ENCODE results near the gene IL9R. TPM values are rescaled to one million over a fixed set of nuclear protein-coding genes. Genes with fewer than 3 reads are reported as not detected.
"Not testable (repeated sequence)": the region's sequence is repeated elsewhere in the genome, so short reads cannot be mapped to it uniquely, and the experiment has no call there.

IL9R gene
- total and polyA plus RNA-seq, 10 of the 15 experiments (the other 5 are each of a cell fraction or from before 2014, with no cell fraction given), result 0.47 to 5.9 (median 2.4) TPM

DNA sequence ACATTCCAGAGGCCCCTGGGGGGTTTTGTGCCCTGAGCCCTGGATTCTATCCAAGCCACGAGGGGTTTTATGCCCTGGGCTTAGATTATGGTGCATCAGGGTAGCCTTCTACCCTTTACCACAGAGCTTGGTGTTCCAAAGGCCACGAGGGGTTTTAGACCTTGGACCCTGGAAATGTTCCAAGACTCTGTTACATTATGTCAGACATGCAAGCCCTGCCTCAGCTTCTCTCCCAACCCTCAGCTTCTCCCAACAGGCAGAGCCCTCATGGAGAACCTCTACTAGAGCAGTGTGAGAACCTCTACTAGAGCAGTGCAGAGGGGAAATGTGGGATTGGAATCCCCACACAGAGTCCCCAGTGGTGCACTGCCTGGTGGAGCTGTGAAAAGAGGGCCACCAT lies 10.5 kb upstream of the IL9R start:
- POLR2A ChIA-PET; FAIRE-seq; DNase-seq (ENCODE audit: low read depth, low spot score); H3K4me1 ChIP-seq (ENCODE audit: control insufficient read depth, insufficient read depth, low read length); H3K27me3 ChIP-seq (replicated peaks in 1 of 2; ENCODE audit: control insufficient read depth in 2 of 2, insufficient read depth in 2 of 2, low read length in 1 of 2); CTCF ChIA-PET; intact Hi-C loops (cut with micrococcal nuclease; ENCODE audit: unreplicated experiment); H3K4me3 ChIP-seq; H3K36me3 ChIP-seq (ENCODE audit: control insufficient read depth in 2 of 2, insufficient read depth in 2 of 2, low read length in 1 of 2); H3K9me3 ChIP-seq (replicated peaks; ENCODE audit: control insufficient read depth, insufficient read depth, low read length); H3K79me2 ChIP-seq (ENCODE audit: control insufficient read depth, insufficient read depth, low read length); BruUV-seq (replicated peaks); H3K4me2 ChIP-seq (ENCODE audit: control insufficient read depth, insufficient read depth); RAD21 ChIA-PET (ENCODE audit: unreplicated experiment); H2AFZ ChIP-seq (ENCODE audit: control insufficient read depth, low read depth, low read length); ATAC-seq; H3K27ac ChIP-seq (ENCODE audit: control insufficient read depth, insufficient read depth); H3K9ac ChIP-seq (ENCODE audit: control insufficient read depth, insufficient read depth, low read length); in situ Hi-C loops (cut with MboI); H4K20me1 ChIP-seq (ENCODE audit: control insufficient read depth, insufficient read depth); SMC1A ChIA-PET (ENCODE audit: uncharacterized antibody, unreplicated experiment): not testable (repeated sequence)
- 0% methylated on average over 2 of the region's 2 CpGs for WGBS (ENCODE audit: insufficient coverage, insufficient replicate concordance, low lambda C conversion rate, missing lambda C conversion rate)

DNA sequence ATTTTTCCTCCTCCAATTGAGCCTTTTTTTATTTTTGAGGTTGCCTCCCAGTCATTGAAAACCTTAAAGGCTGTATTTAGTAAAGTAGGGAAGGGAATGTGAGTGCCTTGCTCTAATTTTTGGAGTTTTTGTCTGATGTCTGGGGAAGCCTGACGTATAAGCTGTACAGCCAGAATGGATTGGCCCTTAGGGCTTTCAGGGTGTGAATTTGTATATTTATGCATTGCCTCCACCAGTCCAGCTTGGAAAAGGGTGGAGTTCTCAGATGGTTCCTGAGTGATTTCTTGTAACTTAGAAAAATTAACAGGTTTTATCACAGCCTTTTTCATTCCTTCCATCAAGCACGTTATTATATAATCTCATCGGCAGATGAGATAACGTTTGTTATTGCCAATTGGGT lies 8.6 kb upstream of the IL9R start:
- TF ChIP-seq ZNF217 (IDR thresholded peaks at IDR 0.05), result no peak
- TF ChIP-seq SPI1 (IDR thresholded peaks at IDR 0.05; ENCODE audit: borderline replicate concordance, insufficient read depth, low read depth, low read length), result no peak
- TF ChIP-seq, protein P1, sequence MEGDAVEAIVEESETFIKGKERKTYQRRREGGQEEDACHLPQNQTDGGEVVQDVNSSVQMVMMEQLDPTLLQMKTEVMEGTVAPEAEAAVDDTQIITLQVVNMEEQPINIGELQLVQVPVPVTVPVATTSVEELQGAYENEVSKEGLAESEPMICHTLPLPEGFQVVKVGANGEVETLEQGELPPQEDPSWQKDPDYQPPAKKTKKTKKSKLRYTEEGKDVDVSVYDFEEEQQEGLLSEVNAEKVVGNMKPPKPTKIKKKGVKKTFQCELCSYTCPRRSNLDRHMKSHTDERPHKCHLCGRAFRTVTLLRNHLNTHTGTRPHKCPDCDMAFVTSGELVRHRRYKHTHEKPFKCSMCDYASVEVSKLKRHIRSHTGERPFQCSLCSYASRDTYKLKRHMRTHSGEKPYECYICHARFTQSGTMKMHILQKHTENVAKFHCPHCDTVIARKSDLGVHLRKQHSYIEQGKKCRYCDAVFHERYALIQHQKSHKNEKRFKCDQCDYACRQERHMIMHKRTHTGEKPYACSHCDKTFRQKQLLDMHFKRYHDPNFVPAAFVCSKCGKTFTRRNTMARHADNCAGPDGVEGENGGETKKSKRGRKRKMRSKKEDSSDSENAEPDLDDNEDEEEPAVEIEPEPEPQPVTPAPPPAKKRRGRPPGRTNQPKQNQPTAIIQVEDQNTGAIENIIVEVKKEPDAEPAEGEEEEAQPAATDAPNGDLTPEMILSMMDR (IDR thresholded peaks at IDR 0.05 in 2 of 3, conservative IDR thresholded peaks at IDR 0.05 in 1 of 3; ENCODE audit: control insufficient read depth in 2 of 3, extremely low read depth in 1 of 3, insufficient read depth in 1 of 3, low read depth in 3 of 3, low read length in 3 of 3), result no peak
- no peak for TF ChIP-seq ZNF384 (IDR thresholded peaks at IDR 0.05; ENCODE audit: borderline replicate concordance, low read depth, low read length)
- no peak for TF ChIP-seq ZNF207 (IDR thresholded peaks at IDR 0.05; ENCODE audit: borderline replicate concordance)
- no peak for TF ChIP-seq RELA (IDR thresholded peaks at IDR 0.05; ENCODE audit: borderline replicate concordance, partially characterized antibody)
- TF ChIP-seq CHD1 (IDR thresholded peaks at IDR 0.05; ENCODE audit: low read depth, low read length), result no peak
- TF ChIP-seq, protein P2, sequence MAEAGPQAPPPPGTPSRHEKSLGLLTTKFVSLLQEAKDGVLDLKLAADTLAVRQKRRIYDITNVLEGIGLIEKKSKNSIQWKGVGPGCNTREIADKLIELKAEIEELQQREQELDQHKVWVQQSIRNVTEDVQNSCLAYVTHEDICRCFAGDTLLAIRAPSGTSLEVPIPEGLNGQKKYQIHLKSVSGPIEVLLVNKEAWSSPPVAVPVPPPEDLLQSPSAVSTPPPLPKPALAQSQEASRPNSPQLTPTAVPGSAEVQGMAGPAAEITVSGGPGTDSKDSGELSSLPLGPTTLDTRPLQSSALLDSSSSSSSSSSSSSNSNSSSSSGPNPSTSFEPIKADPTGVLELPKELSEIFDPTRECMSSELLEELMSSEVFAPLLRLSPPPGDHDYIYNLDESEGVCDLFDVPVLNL (IDR thresholded peaks at IDR 0.05; ENCODE audit: low read depth, low read length), result no peak
- TF ChIP-seq, protein P3, sequence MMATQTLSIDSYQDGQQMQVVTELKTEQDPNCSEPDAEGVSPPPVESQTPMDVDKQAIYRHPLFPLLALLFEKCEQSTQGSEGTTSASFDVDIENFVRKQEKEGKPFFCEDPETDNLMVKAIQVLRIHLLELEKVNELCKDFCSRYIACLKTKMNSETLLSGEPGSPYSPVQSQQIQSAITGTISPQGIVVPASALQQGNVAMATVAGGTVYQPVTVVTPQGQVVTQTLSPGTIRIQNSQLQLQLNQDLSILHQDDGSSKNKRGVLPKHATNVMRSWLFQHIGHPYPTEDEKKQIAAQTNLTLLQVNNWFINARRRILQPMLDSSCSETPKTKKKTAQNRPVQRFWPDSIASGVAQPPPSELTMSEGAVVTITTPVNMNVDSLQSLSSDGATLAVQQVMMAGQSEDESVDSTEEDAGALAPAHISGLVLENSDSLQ (IDR thresholded peaks at IDR 0.05), result no peak
- no peak for TF ChIP-seq BMI1 (IDR thresholded peaks at IDR 0.05; ENCODE audit: borderline replicate concordance)
- no peak for TF ChIP-seq NR2F1 (conservative IDR thresholded peaks at IDR 0.05)
- SMC1A ChIA-PET (ENCODE audit: uncharacterized antibody, unreplicated experiment), result no interaction called here
- POLR2A ChIA-PET, result no interaction called here

More for the DNA sequence above, 8.6 kb upstream of the IL9R start:
- no peaks in the 10 kb centered on the region for H3K36me3 ChIP-seq (ENCODE audit: control insufficient read depth in 2 of 2, insufficient read depth in 2 of 2, low read length in 1 of 2)
- no peak overlapping the region for H3K27ac ChIP-seq (ENCODE audit: control insufficient read depth, insufficient read depth)
- H3K79me2 ChIP-seq (ENCODE audit: control insufficient read depth, insufficient read depth, low read length), result no peaks in the 10 kb centered on the region
- in situ Hi-C loops (cut with MboI), result no loop called here
- intact Hi-C loops (cut with micrococcal nuclease; ENCODE audit: unreplicated experiment), result no loop called here
- ChIA-PET RAD21 (ENCODE audit: unreplicated experiment) (no interaction called here), CTCF (no interaction called here)
- no peak overlapping the region for H3K9ac ChIP-seq (ENCODE audit: control insufficient read depth, insufficient read depth, low read length)
- H3K27me3 ChIP-seq (replicated peaks in 1 of 2; ENCODE audit: control insufficient read depth in 2 of 2, insufficient read depth in 2 of 2, low read length in 1 of 2), result no peaks in the 10 kb centered on the region
- H3K4me2 ChIP-seq (ENCODE audit: control insufficient read depth, insufficient read depth), result no peak overlapping the region
- no TSS peak for BruUV-seq (replicated peaks)
- DNase-seq (ENCODE audit: low read depth, low spot score) (no peak), ATAC-seq (no peak), FAIRE-seq (no peak)
- H3K4me1 ChIP-seq (ENCODE audit: control insufficient read depth, insufficient read depth, low read length), result no peaks in the 10 kb centered on the region
- H2AFZ ChIP-seq (ENCODE audit: control insufficient read depth, low read depth, low read length), result no peak overlapping the region
- 44% methylated on average over 4 of the region's 4 CpGs for WGBS (ENCODE audit: insufficient coverage, insufficient replicate concordance, low lambda C conversion rate, missing lambda C conversion rate)
- H4K20me1 ChIP-seq (ENCODE audit: control insufficient read depth, insufficient read depth), result no peaks in the 10 kb centered on the region
- H3K4me3 ChIP-seq, result no peak overlapping the region
- H3K9me3 ChIP-seq (replicated peaks; ENCODE audit: control insufficient read depth, insufficient read depth, low read length), result no peaks in the 10 kb centered on the region

Data from GM12878 (cell line).